T-helper 9 cell (primary cell): ENCODE data around the gene XXYLT1.
"Not testable (repeated sequence)": the region's sequence is repeated elsewhere in the genome, so short reads cannot be mapped to it uniquely, and the experiment has no call there.

ENCODE experiments used
- DNase-seq: peaks from one replicate; pipeline ENCODE4 v3.0.0-alpha.2; 2020
- total RNA-seq, 2 donors: gene quantifications; one replicate each; lab custom pipeline; 2026; lab: John Stamatoyannopoulos, UW

XXYLT1 gene, protein sequence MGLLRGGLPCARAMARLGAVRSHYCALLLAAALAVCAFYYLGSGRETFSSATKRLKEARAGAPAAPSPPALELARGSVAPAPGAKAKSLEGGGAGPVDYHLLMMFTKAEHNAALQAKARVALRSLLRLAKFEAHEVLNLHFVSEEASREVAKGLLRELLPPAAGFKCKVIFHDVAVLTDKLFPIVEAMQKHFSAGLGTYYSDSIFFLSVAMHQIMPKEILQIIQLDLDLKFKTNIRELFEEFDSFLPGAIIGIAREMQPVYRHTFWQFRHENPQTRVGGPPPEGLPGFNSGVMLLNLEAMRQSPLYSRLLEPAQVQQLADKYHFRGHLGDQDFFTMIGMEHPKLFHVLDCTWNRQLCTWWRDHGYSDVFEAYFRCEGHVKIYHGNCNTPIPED
- total RNA-seq: 8.2 to 10.1 reads per million in 2 donors

DNA sequence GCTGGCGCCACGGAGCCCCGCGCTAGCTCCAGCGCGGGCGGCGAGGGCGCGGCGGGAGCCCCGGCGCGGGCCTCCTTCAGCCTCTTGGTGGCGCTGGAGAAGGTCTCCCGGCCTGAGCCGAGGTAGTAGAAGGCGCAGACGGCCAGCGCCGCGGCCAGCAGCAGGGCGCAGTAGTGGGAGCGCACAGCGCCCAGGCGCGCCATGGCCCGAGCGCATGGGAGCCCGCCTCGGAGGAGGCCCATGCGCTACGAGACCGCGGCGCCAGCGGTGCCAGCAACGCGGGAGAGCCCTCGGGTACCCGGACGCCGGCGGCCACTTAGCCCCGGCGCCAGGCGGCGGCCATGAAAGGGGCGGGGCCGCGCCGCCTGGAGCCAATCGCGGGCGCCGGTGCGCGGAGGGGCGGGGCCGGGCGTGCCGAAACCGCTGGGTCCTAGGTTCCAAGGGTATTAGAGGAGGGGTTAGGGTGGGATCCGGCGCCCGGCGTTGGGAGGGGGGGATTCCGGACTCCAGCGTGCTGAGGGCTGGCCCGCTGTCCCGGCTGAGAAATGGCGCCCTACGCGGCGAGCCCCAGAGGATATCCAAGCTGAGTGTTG, at the start of gene XXYLT1:
XXYLT1 (minus strand) TSS at position 343 of the 593 bp plus-strand sequence; CDS start at position 242, 101 bp downstream.
- DNase-seq: peak; percentile 81

DNA sequence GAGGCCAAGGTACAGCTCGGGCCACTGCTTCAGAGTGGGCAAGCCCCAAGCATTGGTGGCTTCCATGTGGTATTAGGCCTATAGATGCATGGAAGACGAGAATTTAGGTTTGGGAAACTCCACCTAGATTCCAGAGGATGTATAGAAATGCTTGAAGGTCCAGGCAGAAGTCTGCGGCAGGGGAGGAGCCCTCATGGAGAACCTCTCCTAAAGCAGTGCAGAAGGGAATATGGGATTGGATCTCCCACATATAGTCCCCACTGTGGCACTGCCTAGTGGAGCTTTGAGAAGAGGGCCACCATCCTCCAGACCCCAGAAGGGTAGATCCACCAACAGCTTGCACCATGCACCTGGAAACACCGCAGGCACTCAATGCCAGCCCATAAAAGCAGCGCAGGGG, 48.1 kb upstream of the XXYLT1 start:
- no peak for DNase-seq

DNA sequence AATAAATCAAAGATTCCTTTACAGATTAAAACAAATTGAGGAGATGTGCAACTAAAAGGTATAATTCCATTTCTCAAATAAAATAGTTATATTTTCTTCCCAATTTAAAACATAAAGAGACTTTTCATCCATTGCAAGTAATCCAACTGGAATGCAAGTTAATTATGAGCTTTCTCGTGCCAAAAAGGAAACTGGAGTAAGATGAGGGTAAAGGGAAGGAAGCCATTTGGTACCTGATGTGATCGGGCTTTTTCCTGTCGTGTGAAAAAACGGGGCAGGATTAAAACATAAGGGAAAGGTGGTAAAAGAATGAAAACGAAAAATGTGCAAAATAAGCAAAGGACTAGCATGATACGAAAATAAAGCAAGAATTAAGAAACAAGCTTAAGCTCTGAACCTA, 41.8 kb upstream of the XXYLT1 start:
- DNase-seq: no peak

DNA sequence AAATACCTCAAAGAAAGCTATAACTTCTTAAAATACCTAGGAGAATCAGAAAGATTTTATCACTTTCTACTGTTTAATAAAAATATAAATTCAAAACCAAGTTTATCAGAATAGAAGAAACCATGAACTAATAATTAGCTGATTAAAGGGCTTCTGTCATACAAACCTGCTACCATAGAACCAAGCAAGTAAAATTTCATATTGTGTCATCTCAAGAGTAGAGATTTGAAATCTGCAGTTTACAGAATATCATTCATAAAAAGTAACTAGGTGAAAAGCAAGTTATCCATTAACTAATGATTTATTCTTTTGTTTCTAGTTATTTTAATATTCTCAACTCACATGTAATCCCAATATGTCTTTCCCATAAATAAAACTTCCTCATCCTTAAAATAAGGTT, 36.8 kb upstream of the XXYLT1 start:
- DNase-seq: no peak

DNA sequence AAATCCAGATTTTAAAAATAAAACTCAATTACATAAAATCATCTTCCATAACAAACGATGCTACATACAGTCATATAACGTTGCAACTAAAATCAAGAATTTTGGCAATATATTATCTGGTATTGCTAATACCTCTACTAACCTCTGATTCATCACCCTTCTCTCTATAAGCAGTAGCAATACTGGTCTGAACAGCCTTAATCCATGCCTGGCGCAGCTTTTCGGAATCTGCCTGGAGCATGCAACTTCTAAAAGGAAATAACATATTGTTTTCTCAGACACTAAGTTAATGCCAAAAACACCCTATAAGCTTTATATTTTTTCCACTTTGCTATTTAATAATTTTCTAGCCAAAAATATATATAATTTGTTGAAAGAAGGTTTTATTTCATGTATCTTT, 35.4 kb upstream of the XXYLT1 start:
- DNase-seq: no peak

DNA sequence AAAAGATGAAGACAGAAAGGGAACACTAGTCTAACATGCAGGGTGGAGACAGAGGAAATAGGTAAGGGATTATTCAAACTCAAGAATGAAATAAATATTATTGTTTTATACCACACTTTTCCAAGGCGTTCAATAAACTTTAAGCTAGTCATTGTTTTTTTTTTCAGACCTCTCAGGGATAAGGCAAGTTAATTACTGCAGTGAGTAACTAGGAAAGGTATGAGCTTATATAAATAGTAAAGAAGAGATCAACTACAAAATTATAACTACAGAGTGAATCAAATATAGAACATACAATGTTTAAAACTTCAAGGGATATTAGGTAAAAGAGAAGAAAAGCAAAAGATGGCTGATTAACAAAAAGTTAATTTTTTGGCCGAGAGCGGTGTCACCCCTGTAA, 31.5 kb upstream of the XXYLT1 start:
- DNase-seq: no peak

DNA sequence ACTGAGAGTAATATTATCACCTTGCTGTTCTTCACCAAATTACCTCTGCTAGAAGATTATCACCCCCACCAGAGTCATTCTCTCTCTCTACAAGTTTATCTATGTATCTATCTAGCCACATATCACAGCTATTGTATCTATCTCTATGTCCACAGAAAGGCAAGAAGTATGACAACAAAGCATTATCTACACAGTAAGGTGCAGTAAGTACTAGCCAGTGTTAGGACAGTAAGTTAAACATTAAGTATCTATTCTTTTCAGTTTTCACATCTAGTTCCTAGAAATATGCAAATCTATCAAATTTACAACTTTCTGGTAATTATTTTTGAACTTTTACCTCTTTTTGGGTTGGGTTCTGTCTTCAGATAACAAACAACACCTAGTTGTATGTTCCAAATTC, 26.5 kb upstream of the XXYLT1 start:
- DNase-seq: no peak

DNA sequence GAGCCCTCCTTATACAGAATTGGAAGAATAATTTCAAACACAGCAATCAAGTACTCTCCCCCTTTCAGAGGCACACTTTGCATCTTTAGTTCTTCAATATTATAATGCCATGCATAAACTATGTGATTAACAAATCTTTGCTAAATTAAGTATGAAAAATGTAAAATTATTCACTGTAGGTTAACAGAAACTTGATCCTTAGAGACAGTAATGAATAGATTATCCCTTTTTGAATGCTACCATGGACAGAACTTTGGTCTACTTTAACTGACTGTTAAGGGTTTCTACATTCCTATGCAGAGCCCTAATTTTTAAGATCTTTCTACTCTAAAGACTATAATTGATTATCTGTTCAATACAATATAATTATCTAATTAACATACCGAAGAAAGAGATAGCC, 25.7 kb upstream of the XXYLT1 start:
- no peak for DNase-seq

DNA sequence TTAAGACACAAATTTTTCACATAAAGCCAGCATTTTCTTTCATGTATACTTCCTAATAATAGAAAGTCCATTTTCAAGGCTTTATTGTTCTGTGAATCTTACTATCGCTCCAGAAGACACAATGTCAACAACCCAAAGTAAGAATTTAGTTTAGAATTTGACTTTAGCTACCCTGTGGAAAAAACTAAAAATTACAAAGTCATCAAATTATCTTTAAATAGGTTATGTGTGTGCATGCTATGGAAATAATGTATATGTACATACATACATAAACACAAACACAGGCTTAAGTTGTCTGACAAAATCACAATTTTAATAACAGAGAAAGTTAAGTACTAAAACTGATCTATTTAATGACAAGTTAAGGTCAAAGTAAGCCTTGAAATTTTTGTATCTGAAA, 20.2 kb upstream of the XXYLT1 start:
- DNase-seq: no peak

DNA sequence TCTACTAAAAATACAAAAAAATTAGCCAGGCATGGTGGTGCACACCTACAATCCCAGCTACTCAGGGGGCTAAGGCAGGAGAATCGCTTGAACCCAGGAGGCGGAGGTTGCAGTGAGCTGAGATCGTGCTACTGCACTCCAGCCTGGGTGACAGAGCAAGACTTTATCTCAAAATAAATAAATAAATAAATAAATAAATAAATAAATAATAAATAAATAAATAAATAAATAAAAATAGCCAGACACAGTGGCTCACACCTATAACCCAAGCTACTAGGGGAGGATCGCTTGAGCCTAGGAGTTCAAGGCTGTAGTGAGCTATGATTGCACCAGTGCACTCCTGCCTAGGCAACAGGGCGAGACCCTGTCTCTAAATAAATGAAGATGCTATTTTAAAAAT, 19.7 kb upstream of the XXYLT1 start:
- not testable (repeated sequence) for DNase-seq

DNA sequence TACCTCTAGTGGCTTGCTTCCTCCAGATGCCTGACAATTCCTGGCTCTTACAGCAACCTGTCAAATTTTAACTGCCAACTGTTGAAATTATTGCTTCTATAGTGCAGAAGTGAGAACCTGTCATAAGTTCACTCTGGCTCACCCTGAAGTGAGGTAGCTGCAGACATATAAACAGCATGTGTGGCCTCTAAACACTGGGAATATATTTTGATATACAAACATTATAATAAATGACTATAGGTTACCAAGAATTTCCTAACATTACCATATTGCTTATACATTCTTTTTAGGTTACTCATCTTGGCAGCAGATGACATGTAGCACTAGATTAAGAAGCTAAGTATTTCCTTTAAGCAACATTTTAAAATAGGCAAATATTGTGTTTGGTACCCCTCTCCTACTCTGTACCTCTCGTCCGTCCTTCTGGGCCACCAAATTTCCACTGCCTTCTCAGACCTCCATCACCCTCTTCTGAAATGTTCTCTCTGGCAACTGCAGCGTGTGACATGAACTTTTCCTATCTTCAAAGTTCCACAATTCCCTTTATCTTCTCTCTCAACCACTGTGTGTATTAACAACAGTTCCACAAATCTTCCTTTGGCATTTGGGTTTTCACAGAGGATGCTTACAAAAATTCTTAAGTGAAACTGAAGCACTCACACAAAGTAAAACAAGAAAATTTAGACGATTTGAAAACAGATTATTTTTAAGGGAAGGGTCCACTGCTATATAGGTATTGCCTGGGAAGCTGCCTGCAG, 15.3 kb upstream of the XXYLT1 start:
- DNase-seq: no peak

DNA sequence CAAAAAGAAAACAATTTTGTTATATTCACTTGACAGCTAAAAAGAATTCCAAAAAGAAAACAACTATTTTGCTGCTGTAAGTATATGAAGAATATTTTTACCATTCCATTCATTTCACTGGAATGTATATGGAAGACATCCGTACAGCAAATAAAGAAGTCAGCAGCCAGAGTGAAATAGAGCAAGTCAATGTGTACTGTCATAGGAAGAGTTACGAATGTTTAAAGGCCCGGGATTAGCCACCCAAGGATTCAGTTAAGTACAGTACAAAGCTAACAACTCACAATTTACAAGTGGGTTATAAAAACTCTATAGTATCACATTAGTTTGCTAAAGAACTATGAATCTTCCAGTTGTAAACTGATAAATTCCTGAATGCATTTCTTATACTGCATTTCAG, 14.4 kb upstream of the XXYLT1 start:
- no peak for DNase-seq

DNA sequence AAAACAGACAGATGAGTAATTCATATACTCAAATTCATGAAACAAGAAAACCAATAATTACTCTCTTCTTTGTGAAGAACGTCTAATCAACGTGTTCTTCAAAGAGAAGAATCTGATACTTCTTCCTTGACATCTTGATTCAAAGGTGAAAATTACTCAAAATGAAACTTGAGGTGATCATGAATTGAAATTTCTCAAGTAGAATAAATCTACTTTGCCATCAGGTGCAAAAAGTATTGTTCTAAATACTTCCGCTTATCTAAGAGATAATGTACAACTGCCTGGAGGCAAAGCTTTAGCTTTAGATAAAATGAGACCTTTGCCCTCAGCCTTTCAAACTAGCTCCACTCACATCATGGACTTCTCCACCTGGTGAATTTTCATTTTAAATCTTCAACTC, 13.9 kb upstream of the XXYLT1 start:
- no peak for DNase-seq

DNA sequence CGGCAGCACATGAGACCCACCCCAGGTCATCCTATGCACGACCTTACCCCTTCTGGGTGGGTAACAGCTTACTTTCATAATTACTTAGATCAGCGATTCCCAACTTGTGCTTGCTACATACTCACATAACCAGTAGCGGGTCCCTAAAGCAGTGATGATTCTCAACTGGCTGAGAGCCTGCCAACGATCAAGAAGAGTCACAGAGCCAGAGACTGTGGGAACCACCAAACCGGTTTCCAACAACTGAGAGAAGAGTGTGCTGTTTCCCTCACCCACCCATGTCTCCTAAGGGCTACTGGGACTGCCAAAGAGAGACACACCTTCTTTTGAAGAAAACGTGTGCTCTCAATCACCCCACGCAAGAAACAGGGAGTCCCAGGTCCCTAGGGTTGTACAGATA, 12.0 kb upstream of the XXYLT1 start:
- no peak for DNase-seq

DNA sequence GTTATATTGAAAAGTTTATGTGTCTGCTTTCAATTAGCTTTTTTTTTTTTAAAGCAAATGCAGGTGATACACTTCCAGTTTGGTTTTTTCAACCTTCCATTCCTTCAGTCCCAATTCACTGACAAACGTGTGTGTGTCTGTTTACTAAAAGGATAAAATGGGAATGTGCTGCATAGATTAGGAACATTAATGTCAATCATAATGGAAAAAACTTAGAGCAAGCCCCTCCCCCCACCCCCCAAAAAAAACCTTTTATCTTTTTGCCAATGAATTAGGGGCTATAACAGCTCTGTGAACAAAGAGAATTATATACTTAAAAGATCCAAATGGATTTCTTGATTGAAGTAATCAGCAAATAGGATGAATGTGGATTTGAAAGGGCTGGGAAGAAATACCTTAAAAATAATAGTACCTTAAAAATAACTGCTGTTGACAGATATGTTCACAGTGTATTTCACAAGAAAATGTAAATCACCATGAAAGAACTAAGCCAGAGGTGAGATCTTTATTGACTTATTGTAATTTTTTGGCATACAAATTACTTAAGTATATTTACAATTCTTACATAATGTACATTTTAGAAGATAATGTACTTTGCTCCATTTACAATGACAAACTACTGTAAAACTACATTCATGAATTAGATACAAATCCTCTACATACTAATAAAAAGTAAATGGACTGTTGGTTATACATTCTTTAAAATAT, 3.5 kb upstream of the XXYLT1 start:
- DNase-seq: no peak

DNA sequence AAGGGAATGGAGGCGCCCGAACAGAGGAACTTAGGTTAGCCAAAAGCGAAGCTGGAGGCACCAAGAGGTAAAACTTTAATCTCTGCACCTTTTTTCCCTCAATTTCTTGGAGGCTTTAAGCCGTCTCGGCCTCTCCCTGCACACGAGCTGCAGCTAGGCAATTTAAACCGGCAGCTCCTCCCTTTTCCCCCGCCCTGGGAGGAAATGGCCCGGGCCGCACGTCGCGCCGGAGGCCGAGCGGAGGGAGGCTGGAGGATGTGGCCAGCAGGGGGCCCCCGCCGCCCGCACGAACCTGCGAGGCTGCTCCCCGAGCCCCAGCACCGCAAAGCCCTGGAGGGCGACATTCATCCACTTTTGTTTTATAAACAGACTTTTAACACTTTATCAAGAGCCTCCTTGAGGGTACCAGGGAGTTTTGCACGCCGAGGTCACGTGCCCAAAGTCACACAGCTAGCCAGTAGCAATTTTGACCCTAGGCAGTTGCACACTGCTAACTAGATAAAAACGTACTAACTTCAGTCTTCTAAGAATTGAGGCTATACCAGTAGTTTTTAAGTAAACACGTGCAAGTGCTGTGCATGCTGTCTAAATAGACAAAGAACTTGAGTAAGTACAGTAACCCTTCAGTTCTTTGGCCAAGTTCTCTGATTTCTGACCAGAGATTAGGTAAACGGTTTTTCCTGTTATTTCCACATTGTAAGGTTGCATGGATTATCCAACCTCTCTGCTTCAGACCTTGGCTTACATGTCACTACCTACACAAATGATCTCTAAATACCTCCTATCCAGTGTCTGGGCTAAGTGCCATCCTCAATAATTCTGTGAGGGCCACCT, 668 bp upstream of the XXYLT1 start:
- peak; percentile 79 for DNase-seq

DNA sequence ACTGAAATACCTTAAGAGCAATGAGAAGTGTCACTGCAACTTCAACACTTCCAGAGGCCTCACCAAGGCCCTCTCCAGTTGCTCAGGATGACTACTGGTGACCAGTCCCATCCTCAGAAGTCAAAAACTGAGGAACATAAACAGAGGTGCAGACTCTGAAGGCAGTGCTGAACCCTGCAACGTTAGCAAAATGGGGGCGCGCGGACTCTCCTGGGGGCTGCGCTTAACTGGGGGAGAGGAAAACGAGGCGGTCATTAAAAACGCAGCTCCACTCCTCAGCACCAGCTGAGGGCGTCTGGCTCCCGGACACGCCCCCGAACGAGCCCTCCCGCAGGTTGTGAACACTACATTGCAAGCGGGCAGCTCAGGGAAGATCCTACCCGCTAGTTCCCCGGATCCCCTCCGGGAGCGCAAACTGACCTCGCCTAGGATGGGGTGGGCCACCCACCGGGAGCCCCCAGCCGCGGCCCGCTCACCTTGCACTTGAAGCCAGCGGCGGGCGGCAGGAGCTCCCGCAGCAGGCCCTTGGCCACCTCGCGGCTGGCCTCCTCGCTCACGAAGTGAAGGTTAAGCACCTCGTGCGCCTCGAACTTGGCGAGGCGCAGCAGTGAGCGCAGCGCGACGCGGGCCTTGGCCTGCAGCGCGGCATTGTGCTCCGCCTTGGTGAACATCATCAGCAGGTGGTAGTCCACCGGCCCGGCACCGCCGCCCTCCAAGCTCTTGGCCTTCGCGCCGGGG, 711 bp downstream of the XXYLT1 start:
- peak; percentile 23 for DNase-seq

DNA sequence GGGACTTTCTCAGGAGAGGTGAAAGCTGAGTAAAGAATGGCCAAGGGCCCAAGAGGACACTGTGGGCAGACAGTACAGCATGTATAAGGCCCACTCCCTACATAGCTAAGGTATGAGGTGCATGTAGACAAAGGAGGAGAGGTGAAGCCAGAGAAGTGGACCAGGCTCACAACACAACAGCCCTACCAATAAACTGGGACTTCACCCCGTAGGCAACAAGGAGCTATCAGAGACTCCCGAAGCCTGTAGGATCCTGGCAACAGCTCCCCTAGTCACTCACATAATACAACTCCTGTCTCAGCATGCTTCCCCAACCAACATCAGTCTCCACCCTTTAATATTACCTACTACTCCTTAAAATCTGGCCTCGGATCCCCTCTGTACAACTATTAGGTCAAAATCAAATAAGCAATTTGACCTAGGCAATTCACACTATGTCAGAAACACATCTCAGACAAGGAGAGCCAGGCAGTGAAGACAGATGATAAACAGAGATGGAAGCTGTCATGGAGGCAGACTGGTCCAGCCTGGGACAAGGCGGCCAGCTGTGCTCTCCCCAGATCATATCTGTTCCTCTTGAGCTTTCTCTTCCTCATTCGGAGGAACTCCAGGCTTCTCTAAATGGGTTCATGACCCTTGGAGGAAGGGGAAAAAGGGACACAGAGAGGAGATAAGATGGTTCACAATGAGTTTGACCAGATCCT, 1.4 kb downstream of the XXYLT1 start:
- DNase-seq: no peak

DNA sequence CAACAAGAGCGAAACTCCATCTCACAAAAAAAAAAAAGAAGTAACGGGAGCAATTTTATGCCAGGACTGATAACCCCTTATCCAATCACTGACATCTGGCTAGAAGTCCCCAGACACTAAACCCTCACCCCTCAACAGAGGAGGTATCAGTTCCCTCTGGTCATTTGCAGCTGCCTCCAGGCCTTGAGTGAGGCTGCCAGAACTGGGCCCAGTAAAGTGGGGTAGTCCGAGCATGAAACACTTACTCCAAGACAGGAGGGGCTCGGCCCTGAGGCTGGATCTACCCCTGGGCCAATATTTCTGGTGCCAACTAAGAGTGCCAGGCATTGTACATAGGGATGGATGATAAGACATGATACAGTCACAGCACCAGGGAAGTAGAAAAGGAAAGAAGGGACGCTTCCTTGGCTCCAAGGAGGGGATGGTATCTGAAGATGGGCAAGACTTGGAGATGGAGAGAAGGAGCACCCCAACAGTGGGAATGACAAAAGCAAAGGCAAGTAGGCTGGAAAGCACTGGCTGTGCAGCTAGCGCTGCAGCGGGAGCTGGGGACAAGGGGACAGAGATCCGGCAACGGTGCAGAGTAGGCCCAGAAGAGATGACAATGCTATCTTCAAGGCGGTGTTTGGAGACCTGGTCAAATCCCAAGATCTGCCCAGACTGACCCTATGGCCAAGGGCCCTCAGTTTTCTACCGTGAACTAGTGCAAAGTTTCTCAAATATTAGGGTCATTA, 2.2 kb downstream of the XXYLT1 start:
- DNase-seq: no peak

DNA sequence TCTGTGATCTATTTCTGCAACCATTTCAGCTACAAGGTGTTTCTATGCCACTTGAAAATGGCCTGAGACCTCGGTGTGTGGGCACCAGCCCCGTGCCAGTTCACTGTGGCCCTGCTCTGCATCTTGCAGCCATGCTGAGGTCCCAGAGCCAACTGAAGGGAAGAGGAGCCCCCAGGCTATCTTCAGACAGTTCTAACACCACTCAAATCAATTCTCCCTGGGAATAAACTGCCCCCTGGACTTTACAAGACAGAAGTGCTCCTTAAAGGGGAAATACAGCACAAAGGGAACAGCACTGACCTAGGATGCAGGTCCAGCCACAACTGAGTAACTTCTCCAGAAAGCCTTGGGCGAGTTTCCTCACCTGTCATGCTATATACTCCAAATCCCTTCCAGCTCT, 3.9 kb downstream of the XXYLT1 start:
- no peak for DNase-seq
